ENCODE measurements around the gene YOD1.

The YOD1 gene

GRCh38 chr1:207051191-207051943 is at the start of gene YOD1:
Gene YOD1 (minus strand): TSS chr1:207051208. CDS start chr1:207051030, 178 bp downstream.
- peak; percentile 66 for DNase-seq

GRCh38 chr1:207097871-207098324 is 46.9 kb upstream of the YOD1 start:
- no peak for DNase-seq

- no peak for DNase-seq
These were observed 42.9 kb upstream of the YOD1 start for GRCh38 chr1:207093944-207094343.

- DNase-seq = no peak
These were observed 40.3 kb upstream of the YOD1 start for GRCh38 chr1:207091200-207091908.

- no peak for DNase-seq
These were observed 38.8 kb upstream of the YOD1 start for GRCh38 chr1:207089627-207090355.

GRCh38 chr1:207088701-207089626 is 38.0 kb upstream of the YOD1 start, which contains the start of gene C4BPB:
Gene C4BPB (plus strand): TSS chr1:207088860. CDS start chr1:207089532, 672 bp downstream.
- DNase-seq = no peak

- no peak for DNase-seq
These were observed 37.2 kb upstream of the YOD1 start for GRCh38 chr1:207088161-207088560.

- no peak for DNase-seq
These were observed 34.9 kb upstream of the YOD1 start for GRCh38 chr1:207085887-207086286.

GRCh38 chr1:207084701-207085180 is 33.7 kb upstream of the YOD1 start:
- peak; percentile 89 for DNase-seq

- peak; percentile 9 for DNase-seq
These were observed 33.2 kb upstream of the YOD1 start for GRCh38 chr1:207084232-207084631.

- no peak for DNase-seq
These were observed 30.8 kb upstream of the YOD1 start for GRCh38 chr1:207081806-207082205.

GRCh38 chr1:207081088-207081487 is 30.1 kb upstream of the YOD1 start:
- DNase-seq = no peak

- DNase-seq = peak; percentile 24
These were observed 28.8 kb upstream of the YOD1 start for GRCh38 chr1:207079706-207080241.

- DNase-seq = peak; percentile 28
These were observed 27.6 kb upstream of the YOD1 start for GRCh38 chr1:207078578-207079132.

GRCh38 chr1:207077470-207078377 is 26.7 kb upstream of the YOD1 start:
- peak; percentile 78 for DNase-seq

- peak; percentile 18 for DNase-seq
These were observed 26.0 kb upstream of the YOD1 start for GRCh38 chr1:207077012-207077411.

- DNase-seq = peak; percentile 7
These were observed 25.4 kb upstream of the YOD1 start for GRCh38 chr1:207076181-207076955.

- DNase-seq = peak; percentile 22
These were observed 23.2 kb upstream of the YOD1 start for GRCh38 chr1:207073906-207074820.
